ENCODE data around the gene C3orf22.

Gene C3orf22

DNA sequence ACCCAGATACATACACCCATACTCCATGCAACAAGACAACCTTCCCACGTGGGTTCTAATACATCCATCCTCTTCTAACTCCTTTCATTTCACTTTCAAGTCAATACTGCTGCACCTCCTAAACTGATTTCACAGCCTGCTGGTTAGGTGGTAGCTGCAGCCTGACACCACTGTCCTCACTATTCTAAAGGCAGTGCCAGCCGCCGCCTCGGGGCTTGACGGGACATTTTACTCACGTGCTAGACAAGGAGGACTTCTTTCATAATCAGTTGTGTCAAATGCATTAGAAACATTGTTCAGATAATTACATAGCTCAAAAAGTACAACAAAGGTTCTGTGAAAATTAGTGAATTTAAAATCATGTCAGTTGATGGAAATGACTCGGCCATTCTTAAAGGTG, 47.4 kb downstream of the C3orf22 start:
- DNase-seq: no peak

DNA sequence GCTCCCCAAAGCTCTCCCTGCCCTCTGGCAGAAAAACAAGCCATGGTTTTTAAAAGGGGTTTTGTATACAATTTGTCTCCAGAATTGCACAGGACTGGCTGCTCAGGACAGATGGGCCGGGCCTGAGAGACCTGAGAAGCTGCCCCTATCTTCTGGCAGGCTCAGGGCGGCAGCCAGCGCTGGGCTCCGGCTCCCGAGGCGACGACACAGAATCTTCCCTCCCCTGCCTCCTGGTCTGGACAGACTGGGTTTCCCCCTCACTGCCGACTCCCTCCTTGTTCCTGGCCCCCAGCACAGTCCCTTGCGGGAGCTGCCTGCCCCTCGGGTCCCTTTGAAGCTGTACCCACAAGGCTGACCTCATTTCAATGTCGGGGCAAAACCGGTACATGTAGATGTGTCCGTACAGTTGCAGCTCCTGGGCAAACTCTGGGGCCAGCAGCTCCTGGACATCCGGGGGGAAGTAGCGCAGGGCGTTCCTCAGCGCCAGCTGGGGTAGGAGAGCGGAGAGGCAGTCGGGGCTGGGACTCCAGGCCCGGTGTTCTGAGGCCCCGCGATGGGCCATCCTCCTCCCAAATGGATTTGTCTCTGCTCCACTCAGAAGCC, 48.3 kb downstream of the C3orf22 start:
- no peak for DNase-seq

DNA sequence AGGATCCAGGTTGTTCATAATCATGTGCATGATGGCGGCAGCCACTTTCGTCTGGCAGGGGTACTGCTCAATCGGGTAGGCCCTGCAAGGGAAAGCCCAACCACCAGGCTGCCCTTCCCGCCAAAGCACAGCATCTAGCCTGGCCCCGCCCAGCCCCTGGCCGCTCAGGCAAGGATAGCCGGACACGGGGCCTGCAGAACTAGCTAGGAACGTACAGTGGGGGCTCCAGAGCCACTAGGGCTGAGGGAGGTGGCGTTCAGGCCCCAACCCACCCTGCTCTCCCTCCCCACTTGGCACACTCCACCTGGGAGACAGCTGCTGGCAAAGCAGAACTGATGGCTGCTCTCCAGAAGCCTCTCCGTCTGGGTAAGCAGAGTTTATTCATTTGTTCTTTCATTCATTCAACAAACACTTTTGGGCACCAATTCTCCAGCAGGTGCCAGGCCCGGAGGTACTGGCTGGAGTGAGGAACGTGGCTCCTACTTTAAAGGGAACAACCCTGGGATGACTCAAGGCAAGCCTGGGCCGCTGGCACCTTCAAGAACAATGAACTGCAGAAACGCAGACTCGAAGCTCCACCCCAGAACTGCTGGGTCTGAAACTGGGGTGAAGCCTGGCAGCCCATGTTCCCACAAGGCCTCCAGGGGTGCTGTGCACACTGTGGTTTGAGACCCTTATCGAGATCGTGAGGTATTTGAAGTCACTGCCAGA, 49.0 kb downstream of the C3orf22 start:
- no peak for DNase-seq

DNA sequence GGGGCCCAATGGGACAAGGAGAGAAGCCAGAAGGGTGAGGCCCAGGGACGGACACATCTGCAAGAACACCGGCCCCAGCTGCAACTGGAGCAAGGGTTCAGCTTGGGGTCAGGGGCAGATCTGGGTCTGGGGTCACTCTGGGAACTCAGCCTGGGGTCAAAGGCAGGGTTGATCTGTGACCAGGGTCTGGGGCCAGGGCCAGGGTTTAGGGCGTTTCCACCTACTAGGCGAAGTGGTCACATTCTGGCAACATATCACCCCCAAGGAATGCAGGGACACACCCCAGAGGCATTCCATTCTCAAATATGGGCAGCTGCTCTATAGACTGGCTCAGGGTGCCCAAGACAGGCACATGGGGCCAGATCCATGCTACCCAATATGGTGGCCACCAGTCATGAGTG, 50.2 kb downstream of the C3orf22 start:
- no peak for DNase-seq

- no peak for DNase-seq
These were observed 50.8 kb downstream of the C3orf22 start for GRCh38 chr3:126507886-126508285.

GRCh38 chr3:126503701-126504100, 55.0 kb downstream of the C3orf22 start:
- DNase-seq: no peak

DNA sequence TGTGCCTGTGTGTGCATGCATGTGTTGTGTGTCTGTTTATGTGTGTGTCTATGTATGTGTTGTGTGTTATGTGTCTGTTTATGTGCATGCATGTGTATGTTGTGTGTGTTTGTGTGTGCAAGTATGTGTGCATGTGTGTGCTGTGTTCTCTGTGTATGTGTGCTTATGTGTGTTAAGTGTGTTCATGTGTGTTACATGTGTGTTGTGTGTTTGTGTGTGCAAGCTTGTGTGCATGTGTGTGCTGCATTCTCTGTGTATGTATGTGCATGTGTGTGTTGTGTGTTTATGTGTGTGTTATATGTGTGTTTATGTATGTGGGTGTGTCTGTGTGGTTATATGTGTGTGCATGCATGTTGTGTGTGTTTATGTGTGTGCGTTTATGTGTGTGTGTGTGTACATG, 56.1 kb downstream of the C3orf22 start:
- no peak for DNase-seq

DNA sequence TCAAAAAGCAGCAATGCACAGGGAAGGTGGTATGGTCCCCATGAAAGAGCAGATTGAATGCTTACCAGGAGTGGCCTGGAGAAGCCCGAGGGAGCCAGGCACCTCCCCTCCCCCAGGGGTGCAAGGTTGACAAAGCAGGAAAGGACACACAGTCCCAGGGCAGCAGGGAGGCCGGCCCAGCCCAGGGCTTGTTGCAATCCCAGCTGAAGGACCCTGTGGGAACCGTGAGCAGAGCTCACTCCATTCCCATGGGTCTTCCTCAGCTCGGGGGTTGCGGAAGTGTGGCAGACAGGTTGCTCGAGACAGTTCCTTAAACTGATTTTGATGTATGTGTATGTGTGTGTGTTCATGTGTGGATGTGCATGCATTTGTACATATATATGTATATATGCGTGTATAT, 57.0 kb downstream of the C3orf22 start:
- no peak for DNase-seq

- DNase-seq: no peak
These were observed 57.7 kb downstream of the C3orf22 start for GRCh38 chr3:126501054-126501453.

DNA sequence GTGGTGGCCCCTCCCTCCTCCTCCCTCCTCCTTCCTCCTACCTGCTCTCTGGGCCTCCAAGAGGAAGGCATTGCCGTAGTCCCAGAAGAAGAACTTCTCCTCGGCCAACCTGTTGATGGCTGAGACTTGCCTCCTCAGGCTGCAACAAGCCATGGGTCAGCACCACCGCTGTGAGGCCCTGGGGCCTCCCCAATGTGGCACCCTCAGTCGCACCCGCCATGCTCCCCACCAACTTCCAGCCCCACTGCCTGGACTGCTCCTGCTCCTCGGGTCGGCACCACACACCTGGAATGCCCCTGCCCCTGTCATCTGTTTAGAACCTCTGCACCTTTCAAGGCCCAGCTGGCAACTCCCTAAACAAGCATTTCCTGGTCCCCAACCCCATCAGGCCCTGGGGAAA, 58.7 kb downstream of the C3orf22 start:
- DNase-seq: no peak

Measured in CD4-positive, alpha-beta T cell treated with Interleukin-4 for 1 hour (primary cell).